NB4 (cell line): ENCODE results near the gene OSBPL10.

Experiments
- MYC ChIP-seq: IDR thresholded peaks from 2 replicates; pipeline ENCODE4 v1.6.1; 2011; ENCODE audit warnings: low read depth, low read length
- POLR2A ChIP-seq: IDR thresholded peaks from 2 replicates; pipeline ENCODE4 v1.6.1; 2011; ENCODE audit warnings: mild to moderate bottlenecking; ENCODE audit not compliant: insufficient read length; ENCODE audit errors: extremely low read depth
- TF ChIP-seq, protein P1 (sequence below): IDR thresholded peaks from one replicate; pipeline ENCODE4 v1.5.1; 2012; ENCODE audit warnings: low read depth, low read length
- TF ChIP-seq, protein P2 (sequence below): IDR thresholded peaks from 2 replicates; pipeline ENCODE4 v1.6.1; 2011; ENCODE audit warnings: low read depth, low read length

DNA sequence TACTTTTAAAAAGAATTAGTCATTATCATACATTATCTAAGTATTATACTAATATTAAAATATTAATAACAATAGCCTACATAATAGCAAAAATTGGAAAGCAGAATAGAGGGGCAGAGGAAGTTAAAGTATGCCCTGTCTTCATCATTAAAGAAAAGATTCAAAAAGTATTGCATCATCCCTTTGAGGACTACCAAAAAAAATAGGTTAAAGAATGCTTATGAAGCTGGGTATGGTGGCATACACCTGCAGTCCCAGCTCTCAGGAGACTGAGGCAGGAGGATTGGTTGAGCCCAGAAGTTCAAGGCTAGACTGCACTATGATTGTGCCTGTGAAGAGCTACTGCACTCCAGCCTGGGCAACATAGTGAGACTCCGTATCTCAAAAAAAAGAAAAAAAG lies 240.7 kb downstream of the OSBPL10 start:
- TF ChIP-seq, protein P1, sequence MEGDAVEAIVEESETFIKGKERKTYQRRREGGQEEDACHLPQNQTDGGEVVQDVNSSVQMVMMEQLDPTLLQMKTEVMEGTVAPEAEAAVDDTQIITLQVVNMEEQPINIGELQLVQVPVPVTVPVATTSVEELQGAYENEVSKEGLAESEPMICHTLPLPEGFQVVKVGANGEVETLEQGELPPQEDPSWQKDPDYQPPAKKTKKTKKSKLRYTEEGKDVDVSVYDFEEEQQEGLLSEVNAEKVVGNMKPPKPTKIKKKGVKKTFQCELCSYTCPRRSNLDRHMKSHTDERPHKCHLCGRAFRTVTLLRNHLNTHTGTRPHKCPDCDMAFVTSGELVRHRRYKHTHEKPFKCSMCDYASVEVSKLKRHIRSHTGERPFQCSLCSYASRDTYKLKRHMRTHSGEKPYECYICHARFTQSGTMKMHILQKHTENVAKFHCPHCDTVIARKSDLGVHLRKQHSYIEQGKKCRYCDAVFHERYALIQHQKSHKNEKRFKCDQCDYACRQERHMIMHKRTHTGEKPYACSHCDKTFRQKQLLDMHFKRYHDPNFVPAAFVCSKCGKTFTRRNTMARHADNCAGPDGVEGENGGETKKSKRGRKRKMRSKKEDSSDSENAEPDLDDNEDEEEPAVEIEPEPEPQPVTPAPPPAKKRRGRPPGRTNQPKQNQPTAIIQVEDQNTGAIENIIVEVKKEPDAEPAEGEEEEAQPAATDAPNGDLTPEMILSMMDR: no peak
- no peak for TF ChIP-seq POLR2A
- TF ChIP-seq, protein P2, sequence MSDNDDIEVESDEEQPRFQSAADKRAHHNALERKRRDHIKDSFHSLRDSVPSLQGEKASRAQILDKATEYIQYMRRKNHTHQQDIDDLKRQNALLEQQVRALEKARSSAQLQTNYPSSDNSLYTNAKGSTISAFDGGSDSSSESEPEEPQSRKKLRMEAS: no peak
- TF ChIP-seq MYC: no peak
